ENCODE results near the gene ZKSCAN1.
"Not testable (repeated sequence)": the region's sequence is repeated elsewhere in the genome, so short reads cannot be mapped to it uniquely, and the experiment has no call there.

ZKSCAN1 gene

DNA sequence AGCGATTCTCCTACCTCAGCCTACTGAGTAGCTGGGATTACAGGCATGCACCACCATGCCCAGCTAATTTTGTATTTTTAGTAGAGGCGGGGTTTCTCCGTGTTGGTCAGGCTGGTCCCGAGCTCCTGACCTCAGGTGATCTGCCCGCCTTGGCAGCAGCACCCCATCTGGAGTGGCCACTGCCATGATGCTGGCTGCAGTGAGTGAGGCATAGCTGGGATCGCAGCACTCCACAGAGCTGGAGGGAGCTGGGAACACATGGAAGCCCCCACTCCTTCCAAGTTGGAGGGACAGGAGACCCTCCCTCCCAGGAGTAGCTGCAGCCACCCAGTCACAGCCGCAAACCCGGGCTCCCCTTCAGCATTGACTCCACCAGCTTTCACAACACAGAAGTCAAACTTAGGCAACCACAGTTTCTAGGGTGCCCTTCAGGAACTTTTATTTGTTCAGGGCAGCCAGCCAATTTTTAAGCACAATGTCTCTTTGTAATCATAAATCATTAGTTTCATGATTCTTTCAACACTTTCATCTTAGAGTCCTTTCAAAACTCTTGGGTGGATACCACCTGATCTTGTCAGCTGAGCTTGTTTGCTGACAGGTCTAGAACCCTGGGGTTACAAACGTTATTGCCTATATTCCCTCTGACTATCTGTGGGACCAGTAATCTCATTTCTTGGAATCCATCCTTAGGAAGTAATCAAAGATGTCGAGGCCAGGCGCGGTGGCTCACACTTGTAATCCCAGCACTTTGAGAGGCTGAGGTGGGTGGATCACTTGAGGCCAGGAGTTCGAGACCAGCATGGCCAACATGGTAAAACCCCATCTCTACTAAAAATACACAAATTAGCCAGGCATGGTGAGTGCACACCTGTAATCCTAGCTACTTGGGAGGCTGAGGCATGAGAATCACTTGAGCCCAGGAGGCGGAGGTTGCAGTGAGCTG lies 2.7 kb upstream of the ZKSCAN1 start:
- not testable (repeated sequence) for H3K36me3 Mint-ChIP-seq; H3K27ac Mint-ChIP-seq; H3K9me3 Mint-ChIP-seq; ATAC-seq (ENCODE audit: low read depth); H3K27me3 Mint-ChIP-seq; H3K4me3 Mint-ChIP-seq; H3K4me1 Mint-ChIP-seq; DNase-seq (ENCODE audit: low spot score in 2 of 2)

DNA sequence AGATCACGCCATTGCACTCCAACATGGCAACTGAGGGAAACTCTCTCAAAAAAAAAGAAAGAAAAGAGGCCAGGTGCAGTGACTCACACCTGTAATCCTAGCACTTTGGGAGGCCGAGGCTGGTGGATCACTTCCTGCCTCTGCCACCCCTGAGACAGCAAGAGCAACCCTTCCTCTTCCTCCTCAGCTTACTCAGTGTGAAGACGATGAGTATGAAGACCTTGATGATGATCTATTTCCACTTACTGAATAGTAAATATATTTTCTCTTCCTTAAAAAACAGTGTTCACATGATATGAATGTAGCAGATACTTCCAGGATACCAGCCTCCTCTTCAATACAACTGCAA lies 2.1 kb upstream of the ZKSCAN1 start:
- H3K27me3 Mint-ChIP-seq = peaks cover 5% of the 10 kb centered on the region
- peaks cover 11% of the 10 kb centered on the region for H3K4me1 Mint-ChIP-seq
- peaks cover 3% of the 10 kb centered on the region for H3K36me3 Mint-ChIP-seq
- ATAC-seq (ENCODE audit: low read depth) = no peak
- H3K27ac Mint-ChIP-seq = no peak overlapping the region
- no peak for DNase-seq (ENCODE audit: low spot score in 2 of 2)
- H3K4me3 Mint-ChIP-seq = no peak overlapping the region
- no peaks in the 10 kb centered on the region for H3K9me3 Mint-ChIP-seq

DNA sequence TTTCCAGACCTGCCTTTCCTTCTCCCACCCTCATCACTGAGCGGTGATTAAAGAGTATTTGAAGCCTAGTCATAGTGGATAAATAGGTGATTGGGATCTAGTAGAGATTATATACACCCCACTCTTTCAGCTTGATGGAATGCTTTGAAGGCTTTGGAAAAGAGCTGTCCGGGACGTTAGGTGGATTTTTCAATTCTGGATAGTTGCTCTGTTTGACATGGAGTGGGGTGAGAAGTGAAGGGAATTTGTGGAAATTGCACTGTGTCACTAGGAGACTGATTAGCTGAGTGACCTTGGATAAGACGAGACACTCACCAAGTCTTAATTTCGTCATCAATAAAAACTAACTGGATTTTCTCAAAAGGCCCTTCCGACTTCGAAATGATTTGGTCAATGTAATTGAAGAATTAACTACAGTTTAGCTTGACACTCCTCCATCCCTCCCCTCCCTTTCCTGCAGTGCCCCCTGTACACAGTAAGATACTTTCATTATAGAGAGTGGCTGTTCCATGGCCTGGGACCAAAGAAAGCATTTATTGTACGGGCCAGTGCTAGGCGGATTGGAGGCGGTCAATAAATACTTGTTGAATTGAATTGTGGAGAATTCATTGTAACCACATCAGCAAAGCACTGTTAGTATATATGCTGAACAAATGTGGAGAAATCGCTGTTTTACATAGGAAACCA lies 962 bp downstream of the ZKSCAN1 start:
- DNase-seq (ENCODE audit: low spot score in 2 of 2) = no peak
- H3K4me3 Mint-ChIP-seq = peak overlapping the region; percentile 88
- peaks cover under 1% of the 10 kb centered on the region for H3K27me3 Mint-ChIP-seq
- H3K9me3 Mint-ChIP-seq = no peaks in the 10 kb centered on the region
- peak overlapping the region; percentile 91 for H3K27ac Mint-ChIP-seq
- peaks cover 16% of the 10 kb centered on the region for H3K4me1 Mint-ChIP-seq
- ATAC-seq (ENCODE audit: low read depth) = no peak
- H3K36me3 Mint-ChIP-seq = peaks cover 5% of the 10 kb centered on the region

DNA sequence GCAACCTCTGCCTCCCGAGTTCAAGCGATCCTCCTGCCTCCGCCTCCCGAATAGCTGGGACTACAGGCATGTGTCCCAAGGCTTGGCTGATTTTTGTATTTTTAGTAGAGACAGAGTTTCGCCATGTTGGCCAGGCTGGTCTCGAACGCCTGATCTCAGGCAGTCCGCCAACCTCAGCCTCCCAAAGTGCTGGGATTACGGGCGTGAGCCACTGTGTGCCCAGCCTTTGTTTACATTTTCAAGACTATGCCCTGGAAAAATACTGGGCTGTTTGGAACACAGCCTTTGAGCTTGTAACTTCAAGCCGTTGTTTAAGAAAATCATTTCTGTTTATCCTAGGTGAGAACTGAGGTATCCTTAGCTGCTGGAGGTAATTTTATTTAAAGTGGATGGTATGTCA lies 1.9 kb downstream of the ZKSCAN1 start:
- Mint-ChIP-seq H3K9me3 (no peaks in the 10 kb centered on the region), H3K4me1 (peaks cover 16% of the 10 kb centered on the region), H3K27me3 (no peaks in the 10 kb centered on the region), H3K36me3 (peaks cover 5% of the 10 kb centered on the region), H3K4me3 (no peak overlapping the region), H3K27ac (no peak overlapping the region)
- ATAC-seq (ENCODE audit: low read depth) (no peak), DNase-seq (ENCODE audit: low spot score in 2 of 2) (no peak)

DNA sequence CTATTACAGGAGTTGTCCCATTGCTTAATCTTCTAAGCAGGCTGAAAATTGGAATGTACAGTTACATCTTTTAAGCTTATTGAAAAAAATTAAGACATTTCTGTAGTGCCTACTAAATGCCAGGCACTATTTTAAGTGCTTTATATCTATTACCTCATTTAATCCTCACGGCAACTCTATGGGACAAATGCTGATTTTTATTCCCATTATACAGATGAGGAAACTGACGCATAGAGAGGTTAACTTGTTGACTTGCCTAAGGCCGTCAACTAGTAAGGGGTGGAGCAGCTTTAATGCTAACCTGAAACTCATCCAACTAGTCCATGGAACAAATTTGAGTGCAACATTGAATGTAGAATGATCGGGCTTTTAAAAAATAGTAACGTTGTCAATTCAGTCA lies 2.5 kb downstream of the ZKSCAN1 start:
- Mint-ChIP-seq H3K27ac (peak overlapping the region; percentile 53), H3K4me1 (peaks cover 16% of the 10 kb centered on the region), H3K36me3 (peaks cover 5% of the 10 kb centered on the region), H3K9me3 (no peaks in the 10 kb centered on the region), H3K4me3 (no peak overlapping the region), H3K27me3 (no peaks in the 10 kb centered on the region)
- ATAC-seq (ENCODE audit: low read depth) (no peak), DNase-seq (ENCODE audit: low spot score in 2 of 2) (no peak)

DNA sequence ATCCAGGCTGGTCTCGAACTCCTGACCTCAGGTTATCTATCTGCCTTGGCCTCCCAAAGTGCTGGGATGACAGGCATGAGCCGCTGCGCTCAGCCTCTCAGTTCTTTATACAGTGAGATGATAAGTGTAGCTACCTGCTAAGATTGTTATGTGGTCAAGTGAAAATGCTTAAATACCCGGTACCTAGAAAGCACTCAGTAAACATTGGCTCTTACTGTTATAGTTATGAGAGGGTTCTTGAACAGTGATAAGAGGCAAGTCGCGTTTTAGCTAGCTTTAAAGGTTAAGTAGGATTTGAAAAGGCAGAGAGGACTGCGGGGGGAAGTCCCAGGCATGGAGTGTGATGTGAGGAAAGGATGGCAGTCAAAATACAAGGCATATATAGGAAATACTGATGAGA lies 4.5 kb downstream of the ZKSCAN1 start:
- H3K27ac Mint-ChIP-seq = peak overlapping the region; percentile 37
- DNase-seq (ENCODE audit: low spot score in 2 of 2) (no peak), ATAC-seq (ENCODE audit: low read depth) (no peak)
- no peaks in the 10 kb centered on the region for H3K27me3 Mint-ChIP-seq
- peaks cover 16% of the 10 kb centered on the region for H3K4me1 Mint-ChIP-seq
- no peaks in the 10 kb centered on the region for H3K9me3 Mint-ChIP-seq
- no peak overlapping the region for H3K4me3 Mint-ChIP-seq
- peaks cover 9% of the 10 kb centered on the region for H3K36me3 Mint-ChIP-seq

DNA sequence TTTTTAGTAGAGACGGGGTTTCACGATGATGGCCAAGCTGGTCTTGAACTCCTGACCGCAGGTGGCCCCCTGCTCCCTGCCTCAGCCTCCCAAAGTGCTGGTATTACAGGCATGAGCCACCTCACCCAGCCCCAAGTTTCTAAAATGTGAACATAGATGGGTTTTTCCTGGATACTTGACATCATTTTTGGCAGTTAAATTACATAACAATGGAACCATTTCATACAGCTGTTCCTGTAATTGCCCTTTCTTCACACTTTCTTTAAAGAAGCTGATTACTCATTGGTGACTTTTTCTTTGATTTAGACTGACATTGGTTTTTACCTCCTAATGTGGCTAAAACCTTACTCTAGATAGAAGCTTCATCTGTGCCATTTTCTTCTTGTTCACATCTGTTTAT lies 5.9 kb downstream of the ZKSCAN1 start:
- no peak for DNase-seq (ENCODE audit: low spot score in 2 of 2)
- no peak for ATAC-seq (ENCODE audit: low read depth)
- H3K27ac Mint-ChIP-seq = no peak overlapping the region
- H3K36me3 Mint-ChIP-seq = peaks cover 16% of the 10 kb centered on the region
- no peak overlapping the region for H3K4me3 Mint-ChIP-seq
- H3K4me1 Mint-ChIP-seq = peaks cover 12% of the 10 kb centered on the region
- H3K27me3 Mint-ChIP-seq = no peaks in the 10 kb centered on the region
- no peaks in the 10 kb centered on the region for H3K9me3 Mint-ChIP-seq

DNA sequence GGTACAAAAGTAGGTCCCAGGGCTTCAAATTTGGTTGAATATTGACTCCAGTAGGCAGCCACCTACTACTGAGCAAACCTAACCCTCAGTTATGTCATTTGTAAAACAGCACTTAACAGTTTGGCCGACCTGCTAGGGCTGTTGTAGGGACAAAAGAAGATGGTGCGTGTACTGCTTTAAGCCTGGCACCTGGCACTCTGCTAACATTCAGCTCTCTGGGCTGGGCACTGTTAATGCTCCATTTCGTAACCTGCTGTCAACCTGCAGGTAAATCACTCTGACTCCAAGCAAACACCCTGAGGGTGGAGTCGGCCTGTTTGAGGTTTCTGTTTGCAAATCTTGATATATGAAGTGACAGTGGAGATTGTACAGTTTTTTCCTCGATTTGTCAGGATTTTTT lies 7.2 kb downstream of the ZKSCAN1 start:
- Mint-ChIP-seq H3K9me3 (no peaks in the 10 kb centered on the region), H3K4me1 (peaks cover 8% of the 10 kb centered on the region), H3K4me3 (no peak overlapping the region), H3K27me3 (no peaks in the 10 kb centered on the region), H3K36me3 (peaks cover 16% of the 10 kb centered on the region), H3K27ac (no peak overlapping the region)
- no peak for ATAC-seq (ENCODE audit: low read depth)
- no peak for DNase-seq (ENCODE audit: low spot score in 2 of 2)

DNA sequence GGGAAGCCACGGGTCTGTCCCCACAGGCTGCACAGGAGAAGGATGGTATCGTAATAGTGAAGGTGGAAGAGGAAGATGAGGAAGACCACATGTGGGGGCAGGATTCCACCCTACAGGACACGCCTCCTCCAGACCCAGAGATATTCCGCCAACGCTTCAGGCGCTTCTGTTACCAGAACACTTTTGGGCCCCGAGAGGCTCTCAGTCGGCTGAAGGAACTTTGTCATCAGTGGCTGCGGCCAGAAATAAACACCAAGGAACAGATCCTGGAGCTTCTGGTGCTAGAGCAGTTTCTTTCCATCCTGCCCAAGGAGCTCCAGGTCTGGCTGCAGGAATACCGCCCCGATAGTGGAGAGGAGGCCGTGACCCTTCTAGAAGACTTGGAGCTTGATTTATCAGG lies 8.1 kb downstream of the ZKSCAN1 start:
- no peak overlapping the region for H3K4me3 Mint-ChIP-seq
- no peaks in the 10 kb centered on the region for H3K9me3 Mint-ChIP-seq
- no peak overlapping the region for H3K27ac Mint-ChIP-seq
- no peaks in the 10 kb centered on the region for H3K27me3 Mint-ChIP-seq
- DNase-seq (ENCODE audit: low spot score in 2 of 2) (no peak), ATAC-seq (ENCODE audit: low read depth) (no peak)
- H3K36me3 Mint-ChIP-seq = peaks cover 12% of the 10 kb centered on the region
- peaks cover 5% of the 10 kb centered on the region for H3K4me1 Mint-ChIP-seq

DNA sequence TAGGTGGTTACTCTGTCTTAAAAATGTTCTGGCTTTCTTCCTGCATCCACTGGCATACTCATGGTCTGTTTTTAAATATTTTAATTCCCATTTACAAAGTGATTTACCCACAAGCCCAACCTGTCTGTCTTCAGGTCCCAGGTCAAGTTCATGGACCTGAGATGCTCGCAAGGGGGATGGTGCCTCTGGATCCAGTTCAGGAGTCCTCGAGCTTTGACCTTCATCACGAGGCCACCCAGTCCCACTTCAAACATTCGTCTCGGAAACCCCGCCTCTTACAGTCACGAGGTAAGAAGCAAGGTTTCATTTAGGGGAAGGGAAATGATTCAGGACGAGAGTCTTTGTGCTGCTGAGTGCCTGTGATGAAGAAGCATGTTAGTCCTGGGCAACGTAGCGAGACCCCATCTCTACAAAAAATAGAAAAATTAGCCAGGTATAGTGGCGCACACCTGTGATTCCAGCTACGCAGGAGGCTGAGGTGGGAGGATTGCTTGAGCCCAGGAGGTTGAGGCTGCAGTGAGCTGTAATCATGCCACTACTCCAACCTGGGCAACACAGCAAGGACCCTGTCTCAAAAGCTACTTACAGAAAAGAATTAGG lies 8.7 kb downstream of the ZKSCAN1 start:
- no peak for ATAC-seq (ENCODE audit: low read depth)
- Mint-ChIP-seq H3K4me1 (peaks cover 5% of the 10 kb centered on the region), H3K36me3 (peaks cover 12% of the 10 kb centered on the region), H3K27me3 (no peaks in the 10 kb centered on the region), H3K27ac (no peak overlapping the region), H3K4me3 (no peak overlapping the region), H3K9me3 (no peaks in the 10 kb centered on the region)
- no peak for DNase-seq (ENCODE audit: low spot score in 2 of 2)

DNA sequence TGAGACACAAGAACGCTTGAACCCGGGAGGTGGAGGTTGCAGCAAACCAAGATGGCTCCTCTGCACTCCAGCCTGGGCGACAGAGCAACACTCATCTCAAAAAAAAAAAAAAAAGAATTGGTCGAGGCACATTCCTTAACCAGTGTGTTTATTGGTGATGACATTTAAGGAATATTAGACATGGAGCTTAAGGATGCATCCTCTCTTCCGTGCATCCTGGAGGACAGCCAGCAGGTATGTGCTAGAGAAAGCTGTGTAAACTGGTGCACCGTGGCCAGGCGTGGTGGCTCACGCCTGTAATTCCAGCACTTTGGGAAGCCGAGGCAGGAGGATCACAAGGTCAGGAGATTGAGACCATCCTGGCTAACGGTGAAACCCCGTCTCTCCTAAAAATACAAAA lies 11.8 kb downstream of the ZKSCAN1 start:
- Mint-ChIP-seq H3K4me1 (no peaks in the 10 kb centered on the region), H3K36me3 (peaks cover 21% of the 10 kb centered on the region), H3K27me3 (no peaks in the 10 kb centered on the region), H3K4me3 (no peak overlapping the region), H3K27ac (no peak overlapping the region), H3K9me3 (no peaks in the 10 kb centered on the region)
- ATAC-seq (ENCODE audit: low read depth) (no peak), DNase-seq (ENCODE audit: low spot score in 2 of 2) (no peak)

DNA sequence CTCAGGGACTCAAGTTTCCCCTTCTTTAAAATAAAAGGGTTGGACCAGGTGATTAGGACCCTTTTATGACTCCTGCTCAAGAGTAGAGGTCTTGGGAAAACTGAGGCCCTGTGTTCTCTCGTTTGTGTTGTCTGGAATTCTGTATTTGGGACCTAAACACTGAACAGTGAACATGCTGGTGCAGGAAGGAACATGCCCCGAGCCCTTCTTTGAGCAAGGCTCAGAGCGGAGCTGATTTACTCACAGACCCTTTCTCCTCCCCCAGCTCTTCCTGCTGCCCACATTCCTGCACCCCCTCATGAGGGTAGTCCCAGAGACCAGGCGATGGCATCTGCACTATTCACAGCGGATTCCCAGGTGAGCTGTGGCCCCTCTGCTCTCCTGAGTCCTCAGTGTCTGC lies 14.2 kb downstream of the ZKSCAN1 start:
- Mint-ChIP-seq H3K4me1 (no peaks in the 10 kb centered on the region), H3K27ac (no peak overlapping the region)

DNA sequence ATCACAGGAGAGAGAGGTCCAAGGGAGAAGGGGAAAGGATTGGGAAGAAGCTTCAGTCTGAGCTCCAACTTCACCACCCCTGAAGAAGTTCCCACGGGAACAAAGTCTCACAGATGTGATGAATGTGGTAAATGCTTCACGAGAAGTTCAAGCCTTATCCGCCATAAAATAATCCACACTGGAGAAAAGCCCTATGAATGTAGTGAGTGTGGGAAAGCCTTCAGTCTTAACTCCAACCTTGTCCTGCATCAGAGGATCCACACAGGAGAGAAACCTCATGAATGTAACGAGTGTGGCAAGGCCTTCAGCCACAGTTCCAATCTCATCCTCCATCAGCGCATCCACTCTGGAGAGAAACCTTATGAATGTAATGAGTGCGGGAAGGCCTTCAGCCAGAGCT lies 18.1 kb downstream of the ZKSCAN1 start:
- H3K9me3 Mint-ChIP-seq = no peaks in the 10 kb centered on the region
- DNase-seq (ENCODE audit: low spot score in 2 of 2) = no peak
- H3K27me3 Mint-ChIP-seq = no peaks in the 10 kb centered on the region
- no peak overlapping the region for H3K27ac Mint-ChIP-seq
- H3K4me1 Mint-ChIP-seq = no peaks in the 10 kb centered on the region
- no peak overlapping the region for H3K4me3 Mint-ChIP-seq
- peaks cover 29% of the 10 kb centered on the region for H3K36me3 Mint-ChIP-seq
- ATAC-seq (ENCODE audit: low read depth) = no peak

More for the DNA sequence above, 14.2 kb downstream of the ZKSCAN1 start:
- no peaks in the 10 kb centered on the region for H3K9me3 Mint-ChIP-seq
- H3K4me3 Mint-ChIP-seq = no peak overlapping the region
- H3K36me3 Mint-ChIP-seq = peaks cover 29% of the 10 kb centered on the region
- no peaks in the 10 kb centered on the region for H3K27me3 Mint-ChIP-seq
- ATAC-seq (ENCODE audit: low read depth) (no peak), DNase-seq (ENCODE audit: low spot score in 2 of 2) (no peak)

DNA sequence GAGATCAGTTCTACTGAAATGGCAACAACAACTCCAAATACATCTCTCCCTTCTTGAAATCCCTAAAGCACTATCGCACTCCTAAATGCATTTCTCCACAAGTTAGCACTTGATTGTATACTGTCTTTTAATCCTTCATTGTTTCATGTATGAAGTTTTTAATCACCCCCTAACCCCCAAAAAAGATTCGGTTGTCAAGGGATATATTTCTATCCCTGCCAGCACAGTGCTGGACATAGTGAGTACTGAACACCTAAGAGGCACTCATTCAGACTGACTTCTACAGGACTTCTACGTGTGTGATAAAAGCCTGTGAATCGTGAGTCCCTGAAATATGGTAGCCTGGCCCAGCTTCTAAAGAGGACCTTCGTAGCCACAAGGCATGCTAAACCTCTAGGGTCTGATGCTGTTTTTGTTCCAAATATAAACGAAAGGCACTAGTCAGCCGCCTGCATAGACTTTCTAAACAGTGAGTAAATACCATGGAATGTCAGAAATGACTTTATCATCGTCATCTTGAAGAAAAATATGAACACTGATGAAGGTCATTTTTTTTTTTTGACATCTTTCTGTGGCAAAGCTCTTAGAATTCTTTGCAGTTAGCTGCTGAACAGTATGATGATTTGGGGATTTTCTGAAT lies 19.6 kb downstream of the ZKSCAN1 start:
- Mint-ChIP-seq H3K27me3 (no peaks in the 10 kb centered on the region), H3K4me3 (no peak overlapping the region), H3K36me3 (peaks cover 29% of the 10 kb centered on the region), H3K9me3 (no peaks in the 10 kb centered on the region), H3K27ac (no peak overlapping the region), H3K4me1 (no peaks in the 10 kb centered on the region)
- DNase-seq (ENCODE audit: low spot score in 2 of 2) (no peak), ATAC-seq (ENCODE audit: low read depth) (no peak)
